SK-N-SH (cell line): ENCODE results near the gene NR2C2.

Experiments
- CTCF ChIP-seq: fragments of 200-600 bp; sonication (generic); IDR thresholded peaks from 2 replicates; pipeline ENCODE4 v1.6.1; 2017; ENCODE audit warnings: antibody characterized with exemption, mild to moderate bottlenecking, moderate library complexity
- EP300 ChIP-seq, 2 experiments: IDR thresholded peaks; 2 replicates each; pipeline versions ENCODE4 v1.4.0 to v1.6.1; 2012; ENCODE audit warnings: borderline replicate concordance in 1 of 2, low read depth in 1 of 2, low read length in 1 of 2
- POLR2AphosphoS5 ChIP-seq: IDR thresholded peaks from 2 replicates; pipeline ENCODE4 v1.6.1; 2012; ENCODE audit warnings: low read depth, low read length
- RAD21 ChIP-seq: IDR thresholded peaks from 2 replicates; pipeline ENCODE4 v1.6.1; 2012; ENCODE audit warnings: mild to moderate bottlenecking, low read length
- REST ChIP-seq: IDR thresholded peaks from 2 replicates; pipeline ENCODE4 v1.6.1; 2012; ENCODE audit warnings: mild to moderate bottlenecking, low read depth, low read length, moderate library complexity
- RXRA ChIP-seq: IDR thresholded peaks from 2 replicates; pipeline ENCODE4 v1.4.0; 2012; ENCODE audit warnings: low read depth, mild to moderate bottlenecking, borderline replicate concordance
- SMC3 ChIP-seq: IDR thresholded peaks from 2 replicates; pipeline ENCODE4 v1.6.1; 2012; ENCODE audit warnings: low read depth, low read length, improper control_type of control experiment
- TAF1 ChIP-seq: IDR thresholded peaks from 2 replicates; pipeline ENCODE4 v1.6.1; 2012; ENCODE audit warnings: low read depth, mild to moderate bottlenecking, low read length, moderate library complexity, borderline replicate concordance
- USF1 ChIP-seq: IDR thresholded peaks from 2 replicates; pipeline ENCODE4 v1.4.0; 2012; ENCODE audit warnings: low read depth, borderline replicate concordance
- USF2 ChIP-seq: fragments of 150-350 bp; IDR thresholded peaks from 2 replicates; pipeline ENCODE4 v1.6.1; 2017; ENCODE audit warnings: antibody characterized with exemption, low read length, low read depth, borderline replicate concordance
- YY1 ChIP-seq: IDR thresholded peaks from 2 replicates; pipeline ENCODE4 v1.4.0; 2012; ENCODE audit warnings: low read depth, mild to moderate bottlenecking

- TF ChIP-seq CTCF, result no peak
- TF ChIP-seq EP300 (IDR thresholded peaks at IDR 0.05; ENCODE audit: borderline replicate concordance in 1 of 2, low read depth in 1 of 2, low read length in 1 of 2), result no peak
- TF ChIP-seq RXRA, result no peak
- TF ChIP-seq USF2, result no peak
- no peak for TF ChIP-seq USF1
- TF ChIP-seq RAD21, result no peak
- no peak for TF ChIP-seq REST
- no peak for TF ChIP-seq YY1
- TF ChIP-seq POLR2AphosphoS5, result no peak
- no peak for TF ChIP-seq TAF1
- TF ChIP-seq SMC3, result no peak
These were observed 17.9 kb upstream of the NR2C2 start for GRCh38 chr3:14929310-14930074.
